Small intestine (tissue), 7 donors: ENCODE data around the gene CDHR1. TPM values are rescaled to one million over a fixed set of nuclear protein-coding genes. Genes with fewer than 3 reads are reported as not detected.

Experiments
- DNase-seq, 2 donors: peaks; one replicate each; pipeline versions ENCODE4 v3.0.0 to v3.0.0-alpha.2; 2013
- FAIRE-seq: peaks from 2 replicates; lab custom pipeline; 2012; peaks lifted over from hg19 to GRCh38; lab: Jason Lieb, UNC
- H3K27ac ChIP-seq, 3 donors: one replicate each; pipeline ENCODE4 v1.5.1; 2013; ENCODE audit warnings: low read length in 2 of 3, mild to moderate bottlenecking in 2 of 3, control low read depth in 1 of 3, inconsistent platforms in 1 of 3, low read depth in 1 of 3, moderate library complexity in 1 of 3
- H3K27me3 ChIP-seq, 3 donors: one replicate each; pipeline ENCODE4 v1.6.1; 2013; ENCODE audit warnings: low read length in 3 of 3, inconsistent platforms in 1 of 3; ENCODE audit not compliant: control insufficient read depth in 3 of 3, insufficient read depth in 3 of 3
- H3K36me3 ChIP-seq, 3 donors: one replicate each; pipeline ENCODE4 v1.6.1; 2013; ENCODE audit warnings: low read length in 3 of 3, inconsistent platforms in 1 of 3, low read depth in 1 of 3, mild to moderate bottlenecking in 1 of 3, moderate library complexity in 1 of 3; ENCODE audit not compliant: control insufficient read depth in 3 of 3, insufficient read depth in 2 of 3
- H3K4me1 ChIP-seq, 3 donors: one replicate each; pipeline ENCODE4 v1.6.1; 2013; ENCODE audit warnings: low read length in 2 of 3, inconsistent platforms in 1 of 3, low read depth in 1 of 3, mild to moderate bottlenecking in 1 of 3, moderate library complexity in 1 of 3; ENCODE audit not compliant: control insufficient read depth in 3 of 3, insufficient read depth in 2 of 3
- H3K4me3 ChIP-seq, 3 donors: one replicate each; pipeline ENCODE4 v1.5.1; 2013; ENCODE audit warnings: low read length in 3 of 3, control low read depth in 1 of 3, inconsistent platforms in 1 of 3, low read depth in 1 of 3, mild to moderate bottlenecking in 1 of 3, moderate library complexity in 1 of 3
- H3K9me3 ChIP-seq, 2 donors: one replicate each; pipeline ENCODE4 v1.6.1; 2013; ENCODE audit warnings: low read depth in 1 of 2, low read length in 1 of 2; ENCODE audit not compliant: control insufficient read depth in 2 of 2, insufficient read depth in 1 of 2
- WGBS, 3 donors: extraction: QIAGEN DNeasy Blood & Tissue Kit; methylation state at CpG; one replicate each; pipeline ENCODE4 v1.1.7; 2013; 5-methylcytosine and 5-hydroxymethylcytosine counted together
- polyA plus RNA-seq, 4 donors: library from polyadenylated mRNA; stranded (reverse) in 3 of 4; unstranded in 1 of 4; fragments of 200-250 nt in 3 of 4; fragments of 120-200 nt in 1 of 4; gene quantifications; one replicate each; pipeline versions ENCODE4 v1.2.1 to v1.2.3, GENCODE V29; 2013
- donor health status: healthy with polysubstance abuse.
- donor health status: control.
- donor health status: control.
- donor health status: Bipolar disorder and iron deficiency.
- donor health status: healthy.

The CDHR1 gene
- polyA plus RNA-seq, 4 donors, result 0.06 to 18.2 TPM; not detected in 2

- WGBS, 3 donors, result 85 to 91% (median 87%) methylated on average over 4 of the region's 4 CpGs
- DNase-seq (no peak), FAIRE-seq (no peak)
- Histone ChIP-seq H3K4me1 (no peaks in the 10 kb centered on the region), H3K4me3 (no peak overlapping the region), H3K27ac (no peak overlapping the region), H3K9me3 (no peaks in the 10 kb centered on the region), H3K36me3 (no peaks in the 10 kb centered on the region), H3K27me3 (peaks cover 0 to 5% (median 0%) of the 10 kb centered on the region in 3 donors)
Observed at GRCh38 chr10:84217746-84218145, 23.4 kb downstream of the CDHR1 start.

GRCh38 chr10:84221916-84222315 lies 27.6 kb downstream of the CDHR1 start:
- no peak overlapping the region for H3K4me3 ChIP-seq
- no peaks in the 10 kb centered on the region for H3K36me3 ChIP-seq
- DNase-seq, result no peak
- H3K4me1 ChIP-seq, result no peaks in the 10 kb centered on the region
- H3K9me3 ChIP-seq, result no peaks in the 10 kb centered on the region
- FAIRE-seq, result no peak
- peaks cover 0 to 2% (median 0%) of the 10 kb centered on the region in 3 donors for H3K27me3 ChIP-seq
- WGBS, 3 donors, result 80 to 87% (median 80%) methylated on average over 8 of the region's 8 CpGs
- H3K27ac ChIP-seq, result no peak overlapping the region

GRCh38 chr10:84224411-84225028 lies 30.2 kb downstream of the CDHR1 start:
- no peaks in the 10 kb centered on the region for H3K4me1 ChIP-seq
- peaks cover 0 to 2% (median 0%) of the 10 kb centered on the region in 3 donors for H3K27me3 ChIP-seq
- H3K9me3 ChIP-seq, result no peaks in the 10 kb centered on the region
- FAIRE-seq (no peak), DNase-seq (no peak)
- H3K27ac ChIP-seq, result no peak overlapping the region
- WGBS, 3 donors, result 49 to 64% (median 53%) methylated on average over 6 of the region's 6 CpGs
- no peak overlapping the region for H3K4me3 ChIP-seq
- H3K36me3 ChIP-seq, result no peaks in the 10 kb centered on the region

DNA sequence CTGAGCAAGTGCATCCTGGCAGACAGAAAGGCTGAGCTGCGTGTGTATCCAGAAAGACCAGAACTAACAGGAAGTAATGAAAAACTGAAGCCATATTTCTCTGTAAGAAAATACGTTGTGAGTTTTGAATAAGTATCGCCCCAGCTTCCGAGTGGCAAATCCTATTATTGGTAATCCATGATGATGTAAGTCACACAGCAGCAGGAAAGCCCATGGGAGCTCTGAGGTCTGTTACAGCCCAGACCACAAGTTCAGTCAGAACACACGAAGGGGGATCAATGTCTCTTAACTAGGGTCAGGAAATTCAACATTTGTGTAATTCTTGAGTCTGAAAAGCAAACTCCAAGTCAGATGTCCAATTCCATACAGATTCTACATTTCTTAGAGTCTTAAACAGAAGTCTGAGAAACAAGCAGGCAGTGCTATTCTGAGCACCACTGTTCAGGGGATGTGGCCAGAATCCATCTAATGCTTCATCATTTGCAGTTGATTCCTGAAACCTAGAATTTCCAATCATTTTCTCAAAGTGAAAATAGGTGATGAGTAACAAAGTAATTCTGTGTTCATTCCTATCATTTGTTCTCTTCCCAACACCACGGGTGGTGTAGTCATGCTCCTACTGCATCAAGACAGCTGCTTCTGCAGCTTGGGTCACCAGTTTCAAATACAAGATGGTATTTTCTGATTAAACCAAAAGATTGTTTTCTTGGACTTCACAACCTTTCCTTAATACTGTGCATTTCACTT lies 31.3 kb downstream of the CDHR1 start, which contains the start of gene LRIT2:
Gene LRIT2, minus strand, starts transcription at position 118 of the 747 bp plus-strand sequence. Its CDS starts 24 bp downstream, at position 94.
- FAIRE-seq (no peak), DNase-seq (no peak)
- 61 to 72% (median 66%) methylated on average over 6 of the region's 6 CpGs for WGBS, 3 donors

GRCh38 chr10:84226616-84227015 lies 32.3 kb downstream of the CDHR1 start:
- WGBS, 3 donors, result 76 to 79% (median 78%) methylated on average over 3 of the region's 3 CpGs

More for the DNA sequence above, 31.3 kb downstream of the CDHR1 start, which contains the start of gene LRIT2:
- Histone ChIP-seq H3K27ac (no peak within 1 kb of the TSS), H3K4me1 (no peaks in the 10 kb centered on the region), H3K36me3 (no peaks in the 10 kb centered on the region), H3K27me3 (peaks cover 0 to 2% (median 0%) of the 10 kb centered on the region in 3 donors), H3K4me3 (no peak within 1 kb of the TSS), H3K9me3 (no peaks in the 10 kb centered on the region)

GRCh38 chr10:84227810-84228209 lies 33.5 kb downstream of the CDHR1 start:
- FAIRE-seq (no peak), DNase-seq (no peak)
- H3K27me3 ChIP-seq, result peaks cover 0 to 6% (median 5%) of the 10 kb centered on the region in 3 donors
- H3K9me3 ChIP-seq, result no peaks in the 10 kb centered on the region
- H3K4me1 ChIP-seq, result no peaks in the 10 kb centered on the region
- no peaks in the 10 kb centered on the region for H3K36me3 ChIP-seq
- H3K27ac ChIP-seq, result no peak overlapping the region
- 61 to 74% (median 68%) methylated on average over 4 of the region's 4 CpGs for WGBS, 3 donors
- H3K4me3 ChIP-seq, result no peak overlapping the region

More at GRCh38 chr10:84226616-84227015, 32.3 kb downstream of the CDHR1 start:
- no peak for DNase-seq
- peaks cover 0 to 3% (median 2%) of the 10 kb centered on the region in 3 donors for H3K27me3 ChIP-seq
- H3K4me3 ChIP-seq, result no peak overlapping the region
- no peak for FAIRE-seq
- H3K4me1 ChIP-seq, result no peaks in the 10 kb centered on the region
- H3K9me3 ChIP-seq, result no peaks in the 10 kb centered on the region
- H3K27ac ChIP-seq, result no peak overlapping the region
- H3K36me3 ChIP-seq, result no peaks in the 10 kb centered on the region

DNA sequence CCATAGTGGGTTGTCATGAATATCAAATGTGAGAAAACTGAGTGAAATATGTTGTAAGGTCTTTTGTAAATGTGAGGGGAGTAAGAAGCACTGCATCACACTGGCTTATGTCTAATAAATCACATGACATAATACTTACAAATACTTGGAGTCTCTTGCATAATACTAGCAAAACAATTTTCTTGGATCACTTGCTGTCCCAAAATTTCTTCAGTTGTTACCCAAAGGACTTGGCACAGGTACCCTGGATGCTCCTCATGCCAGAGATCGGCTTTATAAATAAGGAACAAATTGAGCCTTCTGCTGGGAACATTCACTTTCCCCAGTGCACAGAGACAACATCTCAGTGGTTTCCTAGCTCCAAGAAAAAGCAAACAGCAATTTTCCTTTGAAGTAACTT lies 36.0 kb downstream of the CDHR1 start:
- Histone ChIP-seq H3K9me3 (no peaks in the 10 kb centered on the region), H3K27ac (no peak overlapping the region), H3K27me3 (peaks cover 0 to 6% (median 5%) of the 10 kb centered on the region in 3 donors), H3K4me1 (no peaks in the 10 kb centered on the region), H3K36me3 (no peaks in the 10 kb centered on the region), H3K4me3 (no peak overlapping the region)
- FAIRE-seq (no peak), DNase-seq (no peak)
- WGBS, 3 donors, result 78 to 92% (median 79%) methylated on average over 1 of the region's 1 CpG

DNA sequence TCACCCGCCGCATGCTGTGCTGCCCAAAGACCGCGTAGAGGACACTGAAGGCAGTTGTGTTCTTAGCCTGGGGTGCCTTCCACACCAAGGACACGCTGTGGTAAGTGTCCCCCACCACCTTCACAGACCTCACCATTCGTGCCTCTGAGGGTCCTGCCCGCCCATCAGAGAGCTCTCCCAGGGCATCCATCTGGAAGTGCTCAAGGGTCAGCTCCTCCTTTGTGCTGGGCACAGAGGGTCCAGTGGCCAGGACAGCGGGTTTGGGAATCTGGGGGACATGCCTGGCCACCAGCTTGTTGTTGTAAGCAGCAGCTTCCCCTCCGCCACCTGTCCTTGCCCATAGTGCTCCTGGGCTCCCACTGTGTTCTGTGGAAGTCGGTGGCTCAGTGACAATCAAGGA lies 38.0 kb downstream of the CDHR1 start:
- no peaks in the 10 kb centered on the region for H3K4me1 ChIP-seq
- no peak for DNase-seq
- no peak overlapping the region for H3K27ac ChIP-seq
- 82 to 89% (median 86%) methylated on average over 10 of the region's 10 CpGs for WGBS, 3 donors
- H3K4me3 ChIP-seq, result no peak overlapping the region
- H3K36me3 ChIP-seq, result no peaks in the 10 kb centered on the region
- peaks cover 0 to 11% (median 8%) of the 10 kb centered on the region in 3 donors for H3K27me3 ChIP-seq
- no peaks in the 10 kb centered on the region for H3K9me3 ChIP-seq
- no peak for FAIRE-seq
